ENCODE results near the gene LIMD2.

LIMD2 gene

GRCh38 chr17:63701456-63701820 is 1.5 kb upstream of the LIMD2 start:
- no peak for DNase-seq (ENCODE audit: low read depth)

DNA sequence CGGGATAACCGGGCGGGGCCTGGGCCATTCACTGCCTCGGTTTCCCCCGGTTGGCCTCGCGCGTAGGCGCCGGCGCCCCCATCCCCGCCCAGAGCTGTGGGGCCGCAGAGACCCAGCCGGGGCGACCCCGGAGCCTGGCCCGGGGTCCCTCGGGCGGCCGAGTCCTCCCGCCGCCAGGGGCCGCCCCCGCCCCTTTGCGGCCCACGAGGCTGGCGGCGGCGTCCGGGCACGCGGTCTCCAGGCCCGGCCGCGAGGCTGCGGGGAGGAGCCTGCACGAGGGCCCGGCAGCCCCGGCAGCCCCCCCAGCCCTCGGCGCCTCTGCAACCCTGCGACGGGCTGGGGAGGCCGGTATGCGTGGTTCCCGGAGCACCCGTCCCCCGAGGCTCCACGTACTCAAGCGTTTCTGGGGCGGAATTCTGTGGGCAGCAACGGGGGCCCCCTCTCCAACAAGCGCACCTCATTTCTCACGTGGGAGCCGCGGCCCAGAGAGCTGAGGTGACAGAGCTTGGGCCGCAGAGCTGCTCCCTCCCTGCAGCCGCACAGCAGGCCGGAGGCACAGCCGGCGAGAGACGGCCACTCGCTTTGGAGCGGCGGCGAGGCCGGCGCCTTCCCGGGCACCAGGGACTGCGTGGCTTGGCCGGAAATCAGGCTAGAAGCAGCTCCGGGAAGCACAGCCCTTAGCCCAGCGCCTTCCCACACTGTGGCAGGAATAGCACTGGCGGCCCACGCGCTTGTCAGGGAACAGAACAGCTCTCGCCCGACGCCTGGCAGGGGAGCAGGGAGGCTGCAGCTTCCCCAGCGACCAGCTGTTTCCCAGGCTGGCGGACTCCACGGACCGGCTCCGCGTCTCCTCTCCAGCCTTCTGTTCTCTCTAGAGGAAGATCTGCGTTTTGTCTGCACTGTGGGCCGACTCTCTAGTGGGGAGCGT is 867 bp upstream of the LIMD2 start:
- DNase-seq (ENCODE audit: low read depth) = no peak

DNA sequence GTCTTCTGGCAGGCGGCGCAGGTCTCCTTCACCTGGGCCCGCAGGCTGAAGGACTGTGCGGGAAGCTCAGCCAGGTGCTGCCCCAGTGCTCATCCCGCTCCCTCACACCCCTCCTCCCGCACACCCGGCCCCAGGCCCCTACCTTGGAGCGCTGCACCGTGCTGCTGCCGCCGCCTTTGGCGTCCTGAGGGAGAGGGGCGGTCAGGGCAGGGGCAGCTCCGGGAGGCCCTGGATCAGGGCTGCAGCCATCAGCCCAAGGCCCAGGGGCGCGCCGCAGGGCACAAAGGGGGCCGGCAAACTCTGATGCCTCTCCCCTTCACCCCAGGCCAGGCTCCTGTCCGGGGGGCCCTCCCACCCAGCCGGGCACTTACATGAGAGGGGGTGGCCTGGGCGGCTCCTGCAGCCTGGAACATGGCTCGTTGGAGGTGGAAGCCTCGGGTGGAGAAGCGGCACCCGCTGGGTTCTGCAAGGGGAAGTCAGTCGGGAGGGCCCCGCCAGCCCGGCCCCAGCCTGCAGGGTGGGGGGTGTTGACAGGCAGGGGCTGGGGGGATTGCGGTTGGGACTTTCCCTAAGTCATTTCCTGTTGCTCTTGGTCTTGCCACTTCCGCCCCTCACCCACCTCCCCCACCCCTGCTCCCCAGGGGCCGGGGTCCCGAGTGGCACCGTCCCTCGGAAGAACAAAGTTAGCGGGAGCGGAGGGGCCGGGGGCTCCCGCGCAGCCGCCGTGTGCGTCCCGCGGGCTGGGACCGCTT is 863 bp downstream of the LIMD2 start:
- peak; percentile 77 for DNase-seq (ENCODE audit: low read depth)

- no peak for DNase-seq (ENCODE audit: low read depth)
Observed at GRCh38 chr17:63698381-63698885, 1.5 kb downstream of the LIMD2 start.

- peak; percentile 57 for DNase-seq (ENCODE audit: low read depth)
Observed at GRCh38 chr17:63697341-63698286, 2.3 kb downstream of the LIMD2 start.

GRCh38 chr17:63696381-63696961 is 3.5 kb downstream of the LIMD2 start:
- DNase-seq (ENCODE audit: low read depth) = no peak

DNA sequence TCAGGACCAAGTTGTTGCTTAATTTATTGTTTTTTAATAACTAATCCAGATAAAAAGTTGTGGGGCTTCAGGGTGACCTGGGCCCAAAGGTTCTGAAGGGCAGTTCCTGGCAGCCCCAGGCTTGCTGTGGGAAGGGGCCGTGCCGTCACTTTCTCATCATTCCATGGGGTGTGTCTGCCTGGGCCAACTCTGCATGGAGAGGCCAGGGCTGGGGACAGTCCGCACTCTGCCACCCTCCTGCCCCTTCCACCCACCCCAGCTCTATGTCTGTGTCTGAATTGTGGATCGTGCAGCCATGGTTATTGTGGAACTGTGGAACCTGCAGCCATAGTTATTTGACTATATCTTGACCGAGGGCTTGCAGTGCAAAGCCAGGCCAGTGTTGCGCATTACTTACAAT is 4.0 kb downstream of the LIMD2 start:
- DNase-seq (ENCODE audit: low read depth) = no peak

DNA sequence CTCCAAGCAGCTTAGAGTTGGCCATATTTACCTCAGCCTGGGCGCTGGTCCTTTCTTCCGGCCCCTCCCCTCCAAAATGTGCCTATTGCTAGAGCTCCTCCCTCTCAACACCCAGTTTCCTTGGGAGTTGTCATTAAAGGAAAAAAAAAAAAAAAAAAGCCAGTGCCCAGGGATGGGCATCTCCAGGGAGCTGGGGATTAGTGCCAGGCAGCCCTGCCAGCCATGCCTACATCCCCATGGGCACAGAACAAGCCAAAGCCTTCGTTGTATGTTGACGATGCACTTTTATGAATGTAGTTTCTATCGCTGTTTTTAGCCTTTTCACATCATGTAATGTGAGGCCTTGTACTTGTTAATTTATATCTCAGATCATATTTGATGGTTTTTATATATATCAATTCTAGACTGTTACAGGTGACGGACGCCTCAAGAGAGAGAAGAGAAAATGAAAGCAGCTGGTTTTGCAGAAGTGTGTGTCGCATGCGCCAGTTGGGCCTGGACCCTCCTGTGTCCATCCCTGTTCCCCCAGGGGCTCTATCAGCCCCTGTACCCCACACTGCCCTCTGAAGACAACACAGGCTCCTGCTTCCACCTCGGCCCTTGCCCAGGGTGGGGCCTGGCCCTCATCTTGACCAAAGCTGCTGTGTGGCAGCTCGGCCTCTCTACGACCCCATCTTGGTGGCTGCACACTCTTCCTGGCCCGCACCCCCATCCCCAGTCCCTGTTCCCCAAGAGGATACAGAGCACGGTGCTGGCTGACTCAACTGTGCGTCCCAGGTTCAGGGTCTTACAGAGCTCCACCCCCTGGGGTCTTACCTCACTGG is 4.8 kb downstream of the LIMD2 start:
- no peak for DNase-seq (ENCODE audit: low read depth)

- DNase-seq (ENCODE audit: low read depth) = no peak
Observed at GRCh38 chr17:63694229-63694949, 5.5 kb downstream of the LIMD2 start.

- DNase-seq (ENCODE audit: low read depth) = no peak
Observed at GRCh38 chr17:63693411-63694113, 6.4 kb downstream of the LIMD2 start.

- no peak for DNase-seq (ENCODE audit: low read depth)
Observed at GRCh38 chr17:63692195-63692816, 7.6 kb downstream of the LIMD2 start.

DNA sequence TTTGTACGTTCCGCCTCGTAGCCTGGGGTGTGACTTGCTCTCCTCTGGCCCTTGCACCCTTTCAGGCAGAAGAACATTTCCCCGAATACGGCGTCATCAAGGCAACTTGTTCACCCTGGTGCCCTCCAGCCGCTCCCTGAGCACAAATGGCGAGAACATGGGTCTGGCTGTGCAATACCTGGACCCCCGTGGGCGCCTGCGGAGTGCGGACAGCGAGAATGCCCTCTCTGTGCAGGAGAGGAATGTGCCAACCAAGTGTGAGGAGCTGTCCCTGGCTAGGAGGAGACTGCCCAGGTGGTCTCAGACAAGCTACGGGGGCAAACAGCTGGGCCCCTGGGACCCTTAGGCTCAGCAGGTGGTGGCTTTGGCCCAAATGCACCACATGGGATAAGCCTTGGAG is 10.4 kb downstream of the LIMD2 start:
- no peak for DNase-seq (ENCODE audit: low read depth)

- DNase-seq (ENCODE audit: low read depth) = no peak
Observed at GRCh38 chr17:63688396-63689020, 11.4 kb downstream of the LIMD2 start.

DNA sequence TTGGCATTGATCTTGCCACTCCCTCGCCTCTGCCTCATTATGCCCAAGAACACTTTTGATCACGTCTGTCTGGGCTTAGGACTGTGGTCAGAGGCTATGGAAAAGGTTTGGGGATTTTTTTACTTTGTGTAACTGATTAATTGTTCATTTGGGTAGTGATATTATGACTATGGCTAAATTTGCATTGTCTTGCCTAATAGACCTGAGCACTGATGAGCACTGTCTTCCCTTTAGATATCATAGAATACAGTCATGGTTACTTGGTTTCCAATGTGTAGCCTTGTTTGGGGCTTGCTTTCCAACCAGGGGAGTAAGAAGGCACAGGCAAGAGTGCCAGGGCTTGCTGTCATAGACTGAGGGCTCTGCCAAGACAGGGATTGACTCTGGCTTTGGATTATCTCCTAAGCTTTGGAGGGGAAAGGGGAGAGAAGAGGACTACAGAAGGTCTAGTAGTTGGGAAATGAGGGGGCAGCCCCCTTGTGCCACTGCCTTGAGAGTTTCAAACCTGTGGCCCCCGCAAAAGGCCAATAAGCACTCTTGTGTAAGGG is 13.7 kb downstream of the LIMD2 start:
- DNase-seq (ENCODE audit: low read depth) = no peak

DNA sequence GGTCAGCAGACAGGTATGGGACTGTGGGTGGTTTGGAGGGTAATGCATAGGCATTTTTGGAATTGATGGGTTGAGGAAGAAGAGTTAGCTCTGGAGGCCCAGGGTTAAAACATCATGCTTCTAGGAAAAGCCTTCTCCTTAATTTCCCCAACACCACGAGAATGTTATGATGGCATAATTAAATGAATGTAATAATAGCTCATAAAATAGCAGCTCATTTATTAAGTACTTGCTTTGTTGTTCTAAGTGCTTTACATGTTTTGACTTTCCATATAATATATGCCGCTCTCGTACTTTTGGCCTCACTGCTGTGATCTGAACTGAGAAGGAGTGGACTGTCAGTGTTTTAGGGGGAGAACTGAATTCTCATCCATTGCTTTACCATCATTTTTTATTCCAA is 14.3 kb downstream of the LIMD2 start:
- no peak for DNase-seq (ENCODE audit: low read depth)

GRCh38 chr17:63685041-63685440 is 14.9 kb downstream of the LIMD2 start:
- no peak for DNase-seq (ENCODE audit: low read depth)

GRCh38 chr17:63682981-63683380 is 16.9 kb downstream of the LIMD2 start:
- no peak for DNase-seq (ENCODE audit: low read depth)

DNA sequence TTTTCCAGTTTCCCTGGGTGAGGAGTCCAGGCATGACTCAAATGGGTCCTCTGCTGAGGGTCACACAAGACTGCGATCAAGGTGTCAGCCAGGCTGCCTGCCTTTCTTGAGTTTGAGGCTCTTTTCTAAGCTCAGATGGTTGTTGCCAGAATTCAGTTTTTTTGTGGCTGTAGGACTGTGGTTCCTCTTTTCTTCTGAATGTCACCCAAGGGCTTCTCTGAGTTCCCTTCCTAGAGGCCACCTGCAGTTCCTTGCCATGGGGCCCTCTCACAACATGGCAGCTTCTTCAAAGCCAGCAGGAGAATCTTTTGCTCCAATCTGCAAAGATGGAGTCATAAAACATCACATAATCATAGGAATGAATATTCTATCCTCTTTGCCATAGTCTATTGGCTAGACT is 17.5 kb downstream of the LIMD2 start:
- no peak for DNase-seq (ENCODE audit: low read depth)

Measured in stimulated activated CD8-positive, alpha-beta memory T cell treated with anti-CD3 and anti-CD28 coated beads, Interleukin-15, amount 100 ng/mL, for 1 hour (primary cell).